NCI-H345 (cell line): Measurements from ENCODE around the gene TTC23L.

ENCODE experiments used
- DNase-seq: peaks from one replicate; lab custom pipeline; 2025; lab: John Stamatoyannopoulos, UW

The TTC23L gene

GRCh38 chr5:34833090-34833489 lies 5.9 kb upstream of the TTC23L start:
- no peak for DNase-seq

- no peak for DNase-seq
Observed at GRCh38 chr5:34833976-34834793, 4.8 kb upstream of the TTC23L start.

DNA sequence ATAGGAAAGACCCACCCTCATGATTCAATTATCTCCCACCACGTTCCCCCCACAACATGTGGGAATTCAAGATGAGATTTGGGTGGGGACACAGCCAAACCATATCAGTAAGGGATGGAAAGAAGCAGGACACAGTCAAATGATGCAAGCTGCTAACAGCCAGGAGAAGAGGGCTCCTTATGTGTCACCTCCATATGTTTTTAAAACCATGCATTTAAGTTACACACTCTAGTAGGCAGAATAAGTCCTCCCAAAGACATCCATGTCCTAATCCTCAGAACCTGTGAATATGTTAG lies 4.2 kb upstream of the TTC23L start:
- no peak for DNase-seq

GRCh38 chr5:34835664-34836063 lies 3.3 kb upstream of the TTC23L start:
- no peak for DNase-seq

- no peak for DNase-seq
Observed at GRCh38 chr5:34841816-34842215, 2.9 kb downstream of the TTC23L start.

GRCh38 chr5:34842554-34842953 lies 3.6 kb downstream of the TTC23L start:
- DNase-seq: no peak

DNA sequence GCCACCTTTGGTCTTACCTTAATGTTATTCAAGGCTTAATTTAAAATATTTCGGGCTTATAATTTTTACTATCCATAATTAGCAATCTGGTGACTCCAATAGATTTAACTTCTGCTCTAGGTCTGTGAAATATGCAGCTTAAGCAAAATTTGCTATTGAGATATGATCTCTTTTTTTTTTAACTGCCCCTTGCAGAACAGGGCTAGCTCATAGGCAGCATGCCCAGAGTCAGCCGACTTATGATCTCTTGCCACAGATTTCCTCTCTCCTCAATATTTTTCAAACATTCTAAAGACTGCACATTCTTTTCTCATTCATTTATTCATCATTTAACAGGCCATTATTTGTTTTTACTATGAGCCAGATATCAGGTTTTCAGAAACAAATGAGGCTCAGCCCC lies 4.5 kb downstream of the TTC23L start:
- DNase-seq: no peak

GRCh38 chr5:34844106-34844505 lies 5.1 kb downstream of the TTC23L start:
- no peak for DNase-seq

DNA sequence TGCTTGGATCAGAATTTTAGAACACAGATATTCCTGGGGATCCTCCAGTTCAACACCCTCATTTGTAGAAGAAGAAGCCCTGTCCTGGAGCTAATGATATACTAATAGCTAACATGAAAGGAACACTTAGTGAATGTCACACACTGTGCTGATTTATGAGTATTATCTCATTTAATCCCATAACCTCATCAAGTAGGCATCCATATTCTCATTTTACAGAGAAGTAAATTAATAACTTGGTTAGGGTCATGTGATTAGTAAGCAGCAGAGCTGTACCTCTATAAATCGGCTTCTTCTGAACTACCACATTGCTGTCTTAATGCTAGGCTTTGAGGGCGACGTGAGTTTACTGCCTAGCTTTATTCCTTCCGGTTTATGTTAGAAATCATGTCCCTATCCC lies 6.0 kb downstream of the TTC23L start:
- DNase-seq: no peak

DNA sequence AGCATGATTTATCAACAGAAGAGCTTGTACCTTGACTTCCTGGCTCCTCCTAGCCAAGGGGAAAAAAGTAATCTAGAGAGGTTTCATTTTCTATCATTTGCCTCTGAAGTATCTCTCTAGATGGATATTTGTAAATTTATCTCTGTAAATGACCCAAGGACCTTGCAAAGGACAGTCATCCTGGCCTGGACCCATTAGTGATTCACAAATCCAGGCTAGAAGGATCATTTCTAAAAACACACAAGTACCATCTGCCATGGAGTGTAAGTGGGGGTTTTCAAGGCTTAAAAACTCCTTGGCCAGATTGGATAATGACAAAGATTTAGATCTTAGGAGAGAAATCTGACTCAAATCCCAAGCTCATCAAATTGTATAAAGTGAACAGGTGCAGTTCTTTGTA lies 8.1 kb downstream of the TTC23L start:
- no peak for DNase-seq

DNA sequence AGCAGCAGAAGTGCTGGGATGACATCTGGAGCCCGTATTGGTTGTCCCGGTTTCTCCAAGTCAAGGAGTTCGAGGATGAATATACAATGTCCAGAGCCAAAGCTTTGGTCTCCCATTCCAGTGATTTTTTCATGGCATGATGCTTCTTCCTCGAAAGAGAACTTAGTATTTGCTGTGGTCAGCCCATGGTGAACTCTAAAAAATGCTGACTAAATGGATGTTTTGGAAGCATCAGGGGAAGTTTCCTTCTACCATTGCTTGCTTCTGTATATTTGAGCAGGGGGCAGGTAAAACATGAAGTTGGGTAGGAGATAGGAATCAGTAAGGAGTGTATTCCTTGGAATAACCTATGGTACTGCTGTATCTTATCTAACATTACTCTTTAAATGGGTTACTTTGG lies 8.6 kb downstream of the TTC23L start:
- no peak for DNase-seq

- no peak for DNase-seq
Observed at GRCh38 chr5:34848230-34848629, 9.3 kb downstream of the TTC23L start.

DNA sequence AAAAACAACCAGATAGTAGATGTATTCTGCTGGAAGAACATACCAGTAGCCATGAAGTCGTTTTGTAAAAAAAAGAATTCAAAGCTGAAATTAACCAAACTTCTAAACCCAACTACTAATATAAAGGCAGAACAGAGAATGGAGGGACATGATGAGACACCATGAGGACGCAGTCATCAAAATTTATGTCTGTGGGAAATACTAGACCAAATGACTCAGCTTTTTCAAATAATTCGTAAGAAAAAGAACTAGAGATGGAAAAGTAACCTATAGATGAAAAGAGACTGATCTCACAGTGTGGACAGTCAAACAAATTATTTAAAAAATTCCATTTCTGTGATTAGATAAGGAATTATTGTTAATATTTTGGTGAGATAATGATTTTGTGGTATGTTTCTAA lies 10.3 kb downstream of the TTC23L start:
- DNase-seq: no peak

- DNase-seq: peak; percentile 71
Observed at GRCh38 chr5:34854459-34855174, 15.7 kb downstream of the TTC23L start.

GRCh38 chr5:34857161-34857560 lies 18.2 kb downstream of the TTC23L start:
- no peak for DNase-seq

DNA sequence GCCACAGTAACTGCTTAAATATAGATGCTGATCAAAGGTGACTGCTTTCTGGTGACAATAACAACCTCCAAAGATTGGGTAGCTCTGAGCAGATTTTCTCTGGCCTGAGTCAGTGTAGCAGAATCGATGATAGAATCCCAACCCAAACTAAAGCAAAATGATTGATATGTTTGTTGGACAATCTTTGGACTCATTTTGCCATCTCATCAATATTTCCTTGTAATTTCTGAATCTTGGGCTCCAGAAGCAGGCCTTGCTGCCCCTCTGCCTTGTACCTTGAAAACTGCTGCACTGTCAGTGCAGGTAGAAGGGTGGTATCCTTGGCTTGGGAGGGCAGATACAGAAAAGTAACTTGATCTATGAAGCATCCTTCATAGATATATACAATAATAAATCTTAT lies 18.9 kb downstream of the TTC23L start:
- no peak for DNase-seq

- DNase-seq: no peak
Observed at GRCh38 chr5:34858790-34859189, 19.8 kb downstream of the TTC23L start.

DNA sequence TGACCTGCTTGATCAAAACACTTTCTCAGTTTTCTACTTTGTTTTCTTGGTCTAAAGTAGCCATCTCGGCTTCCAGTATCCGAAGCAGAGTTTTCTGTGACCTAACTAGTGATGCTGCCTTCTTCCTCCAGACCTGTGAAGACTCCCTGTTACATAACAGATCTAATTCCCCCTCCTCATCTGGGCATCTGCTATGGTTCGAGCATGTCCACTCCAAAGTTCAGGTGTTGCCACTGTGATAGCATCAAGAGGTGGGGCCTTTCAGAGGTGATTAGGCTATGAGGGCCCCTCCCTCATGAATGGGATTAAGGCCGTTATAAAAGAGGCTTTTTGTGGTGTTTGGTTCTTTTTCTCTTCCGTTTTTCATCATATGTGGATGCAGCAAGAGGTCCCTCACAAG lies 20.3 kb downstream of the TTC23L start:
- no peak for DNase-seq

DNA sequence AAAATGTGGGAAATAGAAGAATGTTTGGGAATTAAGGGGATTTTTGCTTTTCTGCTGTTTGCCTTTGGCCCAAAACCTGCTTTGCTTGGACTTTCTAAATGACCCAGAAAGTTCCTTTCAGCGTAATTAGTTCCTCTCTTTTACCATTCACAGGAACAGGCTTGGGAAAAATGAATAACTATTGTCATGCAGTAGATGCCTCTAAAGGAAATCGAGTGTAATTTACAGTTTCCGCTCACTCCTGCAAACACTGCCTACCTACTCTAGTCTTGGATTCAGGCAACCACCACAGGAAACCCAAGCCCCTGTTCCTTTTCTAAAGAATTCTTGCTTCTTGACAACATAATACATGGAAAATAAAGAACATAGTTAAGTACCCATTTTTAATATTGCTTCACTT lies 25.0 kb downstream of the TTC23L start:
- no peak for DNase-seq

DNA sequence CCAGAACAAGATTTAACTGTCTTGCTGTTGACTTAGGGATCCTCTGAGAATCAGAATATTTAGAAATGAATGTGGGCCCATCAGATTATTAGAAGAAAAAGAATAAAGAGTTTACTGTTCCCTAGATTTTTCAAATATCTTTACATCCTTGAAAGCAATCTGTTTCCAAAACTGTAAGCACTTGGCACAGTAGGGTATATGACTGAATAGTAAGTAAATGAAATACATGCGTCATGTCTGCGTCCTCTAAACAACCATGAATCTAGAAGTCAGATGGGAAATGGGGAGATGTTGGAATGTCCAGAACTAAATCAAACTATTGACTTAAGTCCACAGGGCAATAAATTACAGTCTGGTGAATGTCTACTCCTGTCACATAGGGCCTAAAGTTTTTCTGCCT lies 26.1 kb downstream of the TTC23L start:
- DNase-seq: no peak

DNA sequence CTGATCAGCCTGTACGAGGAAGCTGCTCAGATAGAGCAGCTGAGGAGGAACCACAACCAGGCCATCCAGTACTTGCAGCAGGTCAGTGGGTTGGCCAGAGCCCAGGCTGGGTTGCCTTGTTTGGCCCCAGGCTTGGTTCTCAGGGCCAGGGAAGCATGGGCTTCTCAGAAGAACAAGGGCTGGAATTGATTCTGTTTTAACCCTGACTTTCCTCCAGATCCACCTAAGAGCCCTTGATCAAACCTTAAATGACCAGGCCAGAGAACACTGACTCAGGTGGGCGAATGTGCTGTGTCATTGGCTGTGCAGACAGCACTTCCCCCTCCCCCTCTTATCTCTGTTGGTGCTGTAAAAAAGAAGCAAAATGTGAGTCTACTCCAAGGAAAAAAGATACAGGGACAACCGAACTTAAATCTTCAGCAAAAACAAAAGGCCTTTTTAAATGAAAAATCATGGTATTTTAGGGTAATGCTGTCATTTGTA lies 28.1 kb downstream of the TTC23L start:
- DNase-seq: no peak

GRCh38 chr5:34867660-34868059 lies 28.7 kb downstream of the TTC23L start:
- no peak for DNase-seq

DNA sequence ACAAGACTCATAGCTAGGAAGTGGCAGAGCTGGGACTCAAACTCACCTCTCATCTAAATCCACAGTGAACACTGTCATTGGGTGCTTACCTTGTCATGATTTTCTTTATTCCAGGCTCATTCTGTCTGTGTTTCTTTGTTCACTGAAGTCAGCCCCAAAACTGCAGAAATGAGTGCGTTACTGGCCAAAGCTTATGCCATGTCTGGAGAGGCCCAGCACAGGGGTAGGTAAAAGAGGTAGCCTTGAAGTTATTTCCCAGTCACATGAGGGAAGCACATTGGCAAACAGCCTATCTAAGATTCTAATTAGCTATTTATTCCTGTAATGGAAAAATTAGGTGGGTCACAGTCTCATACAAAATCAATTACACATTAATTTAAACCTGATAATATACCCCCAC lies 29.8 kb downstream of the TTC23L start:
- no peak for DNase-seq

DNA sequence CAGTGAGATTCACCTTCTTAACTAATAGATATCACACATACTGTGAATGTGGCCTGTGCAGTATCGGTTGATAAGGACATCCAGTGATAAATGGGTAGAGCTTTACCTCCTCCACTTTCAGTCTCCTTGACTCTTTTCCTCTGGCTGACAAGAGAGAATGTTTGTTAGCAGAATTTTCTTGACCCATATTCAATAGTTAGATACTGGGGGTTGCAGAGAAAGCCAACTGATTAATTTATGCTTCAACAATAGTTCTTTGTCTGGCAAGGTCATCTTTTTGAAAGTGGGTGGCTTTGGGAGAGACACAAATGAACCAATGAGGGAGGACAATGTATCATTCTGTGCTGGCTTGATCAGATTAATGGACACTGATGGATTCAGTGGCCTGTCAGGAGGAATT lies 30.3 kb downstream of the TTC23L start:
- DNase-seq: no peak
